Measurements from ENCODE around the gene CAAP1. TPM values are rescaled to one million over a fixed set of nuclear protein-coding genes. Genes with fewer than 3 reads are reported as not detected.

Gene CAAP1
- polyA plus RNA-seq, 1 of the 3 experiments (the other 2 are of a cell fraction), result 20.8 TPM

DNA sequence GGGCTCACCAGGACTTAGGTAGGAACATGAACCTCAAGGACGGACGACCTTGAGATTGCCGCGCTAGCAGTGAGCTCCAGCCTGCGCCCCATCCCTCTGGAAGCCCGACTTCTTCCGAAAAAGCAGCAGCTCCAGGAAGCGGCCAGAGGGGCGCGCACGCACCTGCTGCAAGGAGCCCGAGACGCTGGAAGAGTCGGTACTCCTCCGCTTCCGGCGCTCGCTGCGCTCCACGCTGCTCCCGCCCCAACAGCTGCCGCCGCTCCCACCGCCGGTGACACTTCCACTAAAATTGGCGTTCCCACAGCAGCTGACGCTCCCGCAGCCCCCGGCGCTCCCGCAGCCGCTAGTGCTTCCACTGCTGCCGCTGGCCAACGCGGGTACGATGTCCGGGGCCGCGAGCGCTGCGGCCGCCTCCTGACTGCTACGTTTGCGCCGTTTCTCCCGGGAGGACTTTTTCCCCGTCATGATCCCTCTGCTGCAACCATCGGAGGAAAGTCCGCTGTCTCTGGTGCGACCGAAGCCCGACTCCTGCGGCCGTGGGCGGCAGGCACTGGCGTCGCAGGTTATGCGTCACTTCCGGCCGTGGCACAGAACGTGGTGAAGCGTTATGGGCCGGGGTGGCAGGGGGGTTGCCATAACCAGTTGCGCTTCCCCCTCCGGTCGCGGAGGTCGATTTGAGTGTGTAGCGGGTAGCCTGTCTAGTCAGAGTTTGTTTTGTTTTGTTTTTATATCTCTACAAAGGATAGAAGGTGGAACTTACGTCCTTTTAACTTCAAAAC is at the start of gene CAAP1 (continued):
- TF ChIP-seq TAF1 (IDR thresholded peaks at IDR 0.05; ENCODE audit: borderline replicate concordance, low read depth, low read length) (peak; percentile 86), FOXJ3 (CRISPR knock-in tag; IDR thresholded peaks at IDR 0.05) (no peak), TEAD4 (IDR thresholded peaks at IDR 0.05; ENCODE audit: borderline replicate concordance, insufficient read depth) (no peak), POLR2AphosphoS5 (IDR thresholded peaks at IDR 0.05; ENCODE audit: low read depth, low read length) (peak; percentile 96), SMC3 (IDR thresholded peaks at IDR 0.05; ENCODE audit: low read depth, low read length) (peak; percentile 18; the same call in 1 of the 2 replicates)
- TF ChIP-seq, protein P1, sequence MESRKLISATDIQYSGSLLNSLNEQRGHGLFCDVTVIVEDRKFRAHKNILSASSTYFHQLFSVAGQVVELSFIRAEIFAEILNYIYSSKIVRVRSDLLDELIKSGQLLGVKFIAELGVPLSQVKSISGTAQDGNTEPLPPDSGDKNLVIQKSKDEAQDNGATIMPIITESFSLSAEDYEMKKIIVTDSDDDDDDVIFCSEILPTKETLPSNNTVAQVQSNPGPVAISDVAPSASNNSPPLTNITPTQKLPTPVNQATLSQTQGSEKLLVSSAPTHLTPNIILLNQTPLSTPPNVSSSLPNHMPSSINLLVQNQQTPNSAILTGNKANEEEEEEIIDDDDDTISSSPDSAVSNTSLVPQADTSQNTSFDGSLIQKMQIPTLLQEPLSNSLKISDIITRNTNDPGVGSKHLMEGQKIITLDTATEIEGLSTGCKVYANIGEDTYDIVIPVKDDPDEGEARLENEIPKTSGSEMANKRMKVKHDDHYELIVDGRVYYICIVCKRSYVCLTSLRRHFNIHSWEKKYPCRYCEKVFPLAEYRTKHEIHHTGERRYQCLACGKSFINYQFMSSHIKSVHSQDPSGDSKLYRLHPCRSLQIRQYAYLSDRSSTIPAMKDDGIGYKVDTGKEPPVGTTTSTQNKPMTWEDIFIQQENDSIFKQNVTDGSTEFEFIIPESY (IDR thresholded peaks at IDR 0.05; ENCODE audit: borderline replicate concordance, low read depth), result no peak
- TF ChIP-seq, protein P2, sequence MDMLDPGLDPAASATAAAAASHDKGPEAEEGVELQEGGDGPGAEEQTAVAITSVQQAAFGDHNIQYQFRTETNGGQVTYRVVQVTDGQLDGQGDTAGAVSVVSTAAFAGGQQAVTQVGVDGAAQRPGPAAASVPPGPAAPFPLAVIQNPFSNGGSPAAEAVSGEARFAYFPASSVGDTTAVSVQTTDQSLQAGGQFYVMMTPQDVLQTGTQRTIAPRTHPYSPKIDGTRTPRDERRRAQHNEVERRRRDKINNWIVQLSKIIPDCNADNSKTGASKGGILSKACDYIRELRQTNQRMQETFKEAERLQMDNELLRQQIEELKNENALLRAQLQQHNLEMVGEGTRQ (IDR thresholded peaks at IDR 0.05; ENCODE audit: borderline replicate concordance, low read depth, low read length), result no peak
- TF ChIP-seq, protein P3, sequence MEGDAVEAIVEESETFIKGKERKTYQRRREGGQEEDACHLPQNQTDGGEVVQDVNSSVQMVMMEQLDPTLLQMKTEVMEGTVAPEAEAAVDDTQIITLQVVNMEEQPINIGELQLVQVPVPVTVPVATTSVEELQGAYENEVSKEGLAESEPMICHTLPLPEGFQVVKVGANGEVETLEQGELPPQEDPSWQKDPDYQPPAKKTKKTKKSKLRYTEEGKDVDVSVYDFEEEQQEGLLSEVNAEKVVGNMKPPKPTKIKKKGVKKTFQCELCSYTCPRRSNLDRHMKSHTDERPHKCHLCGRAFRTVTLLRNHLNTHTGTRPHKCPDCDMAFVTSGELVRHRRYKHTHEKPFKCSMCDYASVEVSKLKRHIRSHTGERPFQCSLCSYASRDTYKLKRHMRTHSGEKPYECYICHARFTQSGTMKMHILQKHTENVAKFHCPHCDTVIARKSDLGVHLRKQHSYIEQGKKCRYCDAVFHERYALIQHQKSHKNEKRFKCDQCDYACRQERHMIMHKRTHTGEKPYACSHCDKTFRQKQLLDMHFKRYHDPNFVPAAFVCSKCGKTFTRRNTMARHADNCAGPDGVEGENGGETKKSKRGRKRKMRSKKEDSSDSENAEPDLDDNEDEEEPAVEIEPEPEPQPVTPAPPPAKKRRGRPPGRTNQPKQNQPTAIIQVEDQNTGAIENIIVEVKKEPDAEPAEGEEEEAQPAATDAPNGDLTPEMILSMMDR (IDR thresholded peaks at IDR 0.05), result peak; percentile 46

DNA sequence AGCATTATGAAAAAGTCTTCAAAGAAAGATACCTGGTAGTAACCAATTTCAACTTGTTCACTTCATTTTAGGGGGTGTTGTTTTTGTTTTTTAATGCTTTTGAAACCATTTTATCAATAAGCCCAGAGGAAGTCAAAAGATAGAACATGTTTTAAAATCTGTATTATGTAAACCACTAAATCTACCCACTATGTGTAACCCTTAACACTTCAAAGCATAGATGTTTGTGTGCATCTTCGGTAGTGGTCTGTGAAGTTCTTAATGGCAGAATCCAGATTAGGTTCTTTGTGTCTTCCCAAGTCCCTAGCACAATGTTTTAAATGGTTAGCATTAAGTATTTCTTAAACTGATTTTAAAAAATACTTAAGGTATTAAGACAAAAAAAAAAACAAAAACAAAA is 48.2 kb upstream of the CAAP1 start:
- H3K9me3 ChIP-seq, result peaks cover 14% of the 10 kb centered on the region; the same call in 1 of the 2 replicates
- peaks cover 29% of the 10 kb centered on the region for H4K20me1 ChIP-seq (ENCODE audit: insufficient read depth)
- ChIA-PET POLR2A (no interaction called here), CTCF (interaction anchor here (0.9 kb wide), 1 partner anchor 48 kb away, joined by 3 read pairs; no protein-coding TSS in a partner anchor)
- TF ChIP-seq, protein P4, sequence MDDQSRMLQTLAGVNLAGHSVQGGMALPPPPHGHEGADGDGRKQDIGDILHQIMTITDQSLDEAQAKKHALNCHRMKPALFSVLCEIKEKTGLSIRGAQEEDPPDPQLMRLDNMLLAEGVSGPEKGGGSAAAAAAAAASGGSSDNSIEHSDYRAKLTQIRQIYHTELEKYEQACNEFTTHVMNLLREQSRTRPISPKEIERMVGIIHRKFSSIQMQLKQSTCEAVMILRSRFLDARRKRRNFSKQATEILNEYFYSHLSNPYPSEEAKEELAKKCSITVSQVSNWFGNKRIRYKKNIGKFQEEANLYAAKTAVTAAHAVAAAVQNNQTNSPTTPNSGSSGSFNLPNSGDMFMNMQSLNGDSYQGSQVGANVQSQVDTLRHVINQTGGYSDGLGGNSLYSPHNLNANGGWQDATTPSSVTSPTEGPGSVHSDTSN (IDR thresholded peaks at IDR 0.05), result no peak
- TF ChIP-seq RFX5 (IDR thresholded peaks at IDR 0.05; ENCODE audit: low read length) (no peak), EZH2phosphoT487 (IDR thresholded peaks at IDR 0.05; ENCODE audit: borderline replicate concordance, low read depth) (no peak), MXI1 (IDR thresholded peaks at IDR 0.05; ENCODE audit: low read depth, low read length) (no peak)
- TF ChIP-seq, protein P5, sequence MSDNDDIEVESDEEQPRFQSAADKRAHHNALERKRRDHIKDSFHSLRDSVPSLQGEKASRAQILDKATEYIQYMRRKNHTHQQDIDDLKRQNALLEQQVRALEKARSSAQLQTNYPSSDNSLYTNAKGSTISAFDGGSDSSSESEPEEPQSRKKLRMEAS (IDR thresholded peaks at IDR 0.05; ENCODE audit: low read depth), result no peak
- H3K4me2 ChIP-seq, result no peak overlapping the region
- H3K27ac ChIP-seq (ENCODE audit: low read depth in 2 of 2, low read length in 1 of 2), result no peak overlapping the region
- peaks cover 4 to 43% of the 10 kb centered on the region in 2 experiments for H3K36me3 ChIP-seq (replicated peaks in 1 of 2; ENCODE audit: control insufficient read depth in 1 of 2, insufficient read depth in 2 of 2, low read length in 1 of 2)
- no peak for DNase-seq
- peaks cover 3% of the 10 kb centered on the region for H3F3A ChIP-seq (replicated peaks; ENCODE audit: insufficient read depth)
- 100% methylated on average over 1 of the region's 1 CpG for WGBS (ENCODE audit: low lambda C conversion rate)
- no peaks in the 10 kb centered on the region for H3K27me3 ChIP-seq (ENCODE audit: insufficient read depth)
- no peak overlapping the region for H2AFZ ChIP-seq (ENCODE audit: low read depth)
- peaks cover 0 to 9% of the 10 kb centered on the region in 2 experiments; a peak in 3 of 4 replicates for H3K4me1 ChIP-seq (ENCODE audit: control insufficient read depth in 1 of 2, insufficient read depth in 2 of 2, low read depth in 1 of 2, low read length in 1 of 2)
- no peaks in the 10 kb centered on the region for H3K9me2 ChIP-seq
- H3K79me2 ChIP-seq (ENCODE audit: insufficient read depth), result peaks cover 100% of the 10 kb centered on the region
- H3K9ac ChIP-seq, result no peak overlapping the region
- H3K4me3 ChIP-seq (ENCODE audit: low read depth in 2 of 2, low read length in 1 of 2), result no peak overlapping the region
